OCI-LY1 (cell line): ENCODE results near the gene CNST.

Experiments used
- EZH2 ChIP-seq: fragments of 200-600 bp; sonication (generic), shearing (Covaris generic); IDR thresholded peaks from 2 replicates; pipeline ENCODE4 v1.8.0; 2017; ENCODE audit warnings: borderline replicate concordance, mixed run types, mild to moderate bottlenecking, antibody characterized with exemption, low read length, moderate library complexity, mixed read lengths
- TF ChIP-seq, protein P1 (sequence below): fragments of 200-600 bp; sonication (generic), shearing (Covaris generic); IDR thresholded peaks from 2 replicates; pipeline ENCODE4 v1.5.1; 2017; ENCODE audit warnings: mild to moderate bottlenecking, antibody characterized with exemption, low read length, moderate library complexity, mixed read lengths

DNA sequence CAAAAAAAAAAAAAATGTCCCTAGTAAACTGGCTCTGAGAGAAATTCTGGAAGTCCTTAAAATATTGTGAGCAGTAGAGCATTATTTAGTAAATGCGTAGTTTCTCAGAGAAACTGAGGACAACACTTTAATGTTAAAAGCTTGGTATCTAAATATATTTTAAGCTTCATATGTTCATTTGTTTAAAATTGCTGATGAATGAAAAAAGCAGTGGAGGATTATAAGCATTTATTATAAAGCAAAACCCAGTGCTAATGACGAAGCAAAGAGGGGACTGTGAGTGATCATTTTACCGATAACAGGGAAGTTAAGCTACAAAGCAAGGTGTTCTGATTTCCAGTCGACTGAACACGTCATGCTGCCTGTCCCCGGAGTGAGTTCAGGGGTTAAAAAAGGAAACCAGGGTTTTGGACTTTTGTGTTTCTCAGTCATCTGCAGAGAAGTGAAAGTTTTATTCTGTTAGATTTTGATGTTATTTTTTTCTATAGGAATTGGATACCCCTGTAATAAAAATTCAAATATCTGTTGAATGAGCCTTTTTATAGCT, 93.4 kb downstream of the CNST start:
- TF ChIP-seq, protein P1, sequence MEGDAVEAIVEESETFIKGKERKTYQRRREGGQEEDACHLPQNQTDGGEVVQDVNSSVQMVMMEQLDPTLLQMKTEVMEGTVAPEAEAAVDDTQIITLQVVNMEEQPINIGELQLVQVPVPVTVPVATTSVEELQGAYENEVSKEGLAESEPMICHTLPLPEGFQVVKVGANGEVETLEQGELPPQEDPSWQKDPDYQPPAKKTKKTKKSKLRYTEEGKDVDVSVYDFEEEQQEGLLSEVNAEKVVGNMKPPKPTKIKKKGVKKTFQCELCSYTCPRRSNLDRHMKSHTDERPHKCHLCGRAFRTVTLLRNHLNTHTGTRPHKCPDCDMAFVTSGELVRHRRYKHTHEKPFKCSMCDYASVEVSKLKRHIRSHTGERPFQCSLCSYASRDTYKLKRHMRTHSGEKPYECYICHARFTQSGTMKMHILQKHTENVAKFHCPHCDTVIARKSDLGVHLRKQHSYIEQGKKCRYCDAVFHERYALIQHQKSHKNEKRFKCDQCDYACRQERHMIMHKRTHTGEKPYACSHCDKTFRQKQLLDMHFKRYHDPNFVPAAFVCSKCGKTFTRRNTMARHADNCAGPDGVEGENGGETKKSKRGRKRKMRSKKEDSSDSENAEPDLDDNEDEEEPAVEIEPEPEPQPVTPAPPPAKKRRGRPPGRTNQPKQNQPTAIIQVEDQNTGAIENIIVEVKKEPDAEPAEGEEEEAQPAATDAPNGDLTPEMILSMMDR = no peak
- TF ChIP-seq EZH2 = no peak
